Measurements from ENCODE around the gene AKNA.

DNA sequence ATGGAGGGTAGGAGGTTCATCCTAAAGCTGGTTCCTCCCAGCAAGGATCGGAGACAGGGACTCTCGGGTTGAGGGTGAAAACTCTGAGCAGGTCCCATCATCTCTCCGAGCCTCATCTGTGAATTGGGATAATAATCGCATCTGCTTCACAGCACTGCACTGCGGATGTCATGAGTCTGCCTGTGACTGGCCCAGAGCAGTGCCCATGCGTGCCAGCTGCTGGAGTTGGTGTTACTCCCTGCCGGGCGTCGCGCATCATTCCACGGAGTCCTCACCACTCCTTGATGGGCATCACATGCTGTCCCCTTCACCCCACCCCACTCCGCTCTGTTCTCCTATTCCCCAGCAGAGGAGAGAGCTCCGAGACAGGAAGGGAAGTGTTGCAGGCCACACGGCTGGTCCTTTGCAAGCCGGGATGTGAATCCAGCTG is 100.0 kb downstream of the AKNA start:
- TF ChIP-seq, protein P1, sequence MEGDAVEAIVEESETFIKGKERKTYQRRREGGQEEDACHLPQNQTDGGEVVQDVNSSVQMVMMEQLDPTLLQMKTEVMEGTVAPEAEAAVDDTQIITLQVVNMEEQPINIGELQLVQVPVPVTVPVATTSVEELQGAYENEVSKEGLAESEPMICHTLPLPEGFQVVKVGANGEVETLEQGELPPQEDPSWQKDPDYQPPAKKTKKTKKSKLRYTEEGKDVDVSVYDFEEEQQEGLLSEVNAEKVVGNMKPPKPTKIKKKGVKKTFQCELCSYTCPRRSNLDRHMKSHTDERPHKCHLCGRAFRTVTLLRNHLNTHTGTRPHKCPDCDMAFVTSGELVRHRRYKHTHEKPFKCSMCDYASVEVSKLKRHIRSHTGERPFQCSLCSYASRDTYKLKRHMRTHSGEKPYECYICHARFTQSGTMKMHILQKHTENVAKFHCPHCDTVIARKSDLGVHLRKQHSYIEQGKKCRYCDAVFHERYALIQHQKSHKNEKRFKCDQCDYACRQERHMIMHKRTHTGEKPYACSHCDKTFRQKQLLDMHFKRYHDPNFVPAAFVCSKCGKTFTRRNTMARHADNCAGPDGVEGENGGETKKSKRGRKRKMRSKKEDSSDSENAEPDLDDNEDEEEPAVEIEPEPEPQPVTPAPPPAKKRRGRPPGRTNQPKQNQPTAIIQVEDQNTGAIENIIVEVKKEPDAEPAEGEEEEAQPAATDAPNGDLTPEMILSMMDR (IDR thresholded peaks at IDR 0.05; ENCODE audit: low read length) = no peak
- no peak for TF ChIP-seq EZH2 (IDR thresholded peaks at IDR 0.05; ENCODE audit: borderline replicate concordance, low read length)

Measured in OCI-LY1 (cell line).